ACHN (cell line): ENCODE data around the gene WDR19.
"Not testable (repeated sequence)": the region's sequence is repeated elsewhere in the genome, so short reads cannot be mapped to it uniquely, and the experiment has no call there.

Source experiments
- DNase-seq: peaks from one replicate; pipeline ENCODE4 v3.0.0-alpha.2; 2015
- in situ Hi-C: cut with HindIII; loops from 2 replicates; pipeline ENCODE4 v1.10.0; 2017; ENCODE audit warnings: low sequenced_read_pairs, low pct_ligation_motif_present, low pct_unique_long_range_greater_than_20kb

Gene WDR19

GRCh38 chr4:39228377-39228776 lies 46.0 kb downstream of the WDR19 start:
- in situ Hi-C loops: no loop called here
- no peak for DNase-seq

GRCh38 chr4:39230462-39230861 lies 48.1 kb downstream of the WDR19 start:
- in situ Hi-C loops: no loop called here
- DNase-seq: no peak

- in situ Hi-C loops: no loop called here
- no peak for DNase-seq
Observed at GRCh38 chr4:39231660-39232059, 49.3 kb downstream of the WDR19 start.

GRCh38 chr4:39232100-39232499 lies 49.8 kb downstream of the WDR19 start:
- no peak for DNase-seq
- in situ Hi-C loops: no loop called here

GRCh38 chr4:39233114-39233513 lies 50.8 kb downstream of the WDR19 start:
- in situ Hi-C loops: no loop called here
- no peak for DNase-seq

GRCh38 chr4:39233783-39234182 lies 51.5 kb downstream of the WDR19 start:
- in situ Hi-C loops: no loop called here
- DNase-seq: no peak

- no peak for DNase-seq
Observed at GRCh38 chr4:39235021-39235420, 52.7 kb downstream of the WDR19 start.

GRCh38 chr4:39235696-39236095 lies 53.4 kb downstream of the WDR19 start:
- in situ Hi-C loops: no loop called here
- no peak for DNase-seq

More at GRCh38 chr4:39235021-39235420, 52.7 kb downstream of the WDR19 start:
- in situ Hi-C loops: no loop called here

GRCh38 chr4:39237179-39237578 lies 54.9 kb downstream of the WDR19 start:
- in situ Hi-C loops: no loop called here
- no peak for DNase-seq

GRCh38 chr4:39243462-39243861 lies 61.1 kb downstream of the WDR19 start:
- DNase-seq: no peak
- in situ Hi-C loops: no loop called here

- peak; percentile 23 for DNase-seq
- in situ Hi-C loops: no loop called here
Observed at GRCh38 chr4:39255266-39255665, 72.9 kb downstream of the WDR19 start.

- in situ Hi-C loops: no loop called here
- DNase-seq: no peak
Observed at GRCh38 chr4:39255871-39256270, 73.5 kb downstream of the WDR19 start.

- in situ Hi-C loops: no loop called here
- no peak for DNase-seq
Observed at GRCh38 chr4:39256436-39256835, 74.1 kb downstream of the WDR19 start.

GRCh38 chr4:39259571-39260330 lies 77.4 kb downstream of the WDR19 start:
- in situ Hi-C loops: no loop called here
- no peak for DNase-seq

GRCh38 chr4:39263895-39264294 lies 81.6 kb downstream of the WDR19 start:
- in situ Hi-C loops: no loop called here
- DNase-seq: no peak

GRCh38 chr4:39274503-39274902 lies 92.2 kb downstream of the WDR19 start:
- in situ Hi-C loops: no loop called here
- no peak for DNase-seq

- in situ Hi-C loops: not testable (repeated sequence)
Observed at GRCh38 chr4:39277661-39278060, 95.3 kb downstream of the WDR19 start.

GRCh38 chr4:39278476-39278875 lies 96.1 kb downstream of the WDR19 start:
- in situ Hi-C loops: no loop called here
- no peak for DNase-seq

More at GRCh38 chr4:39277661-39278060, 95.3 kb downstream of the WDR19 start:
- not testable (repeated sequence) for DNase-seq

GRCh38 chr4:39279416-39279815 lies 97.1 kb downstream of the WDR19 start:
- DNase-seq: no peak
- in situ Hi-C loops: no loop called here

GRCh38 chr4:39280770-39281169 lies 98.4 kb downstream of the WDR19 start:
- DNase-seq: no peak
- in situ Hi-C loops: no loop called here
